ENCODE measurements around the gene SLC35F1.

- TF ChIP-seq EZH2 (IDR thresholded peaks at IDR 0.05; ENCODE audit: borderline replicate concordance, low read depth, low read length, severe bottlenecking) (no peak), CTCF (IDR thresholded peaks at IDR 0.05; ENCODE audit: borderline replicate concordance, extremely low read depth, low read length, poor library complexity, severe bottlenecking) (no peak)
These were observed 399.6 kb downstream of the SLC35F1 start for GRCh38 chr6:118306392-118307238.
